K562 (cell line): ENCODE results near the gene FOXJ1. TPM values are rescaled to one million over a fixed set of nuclear protein-coding genes. Genes with fewer than 3 reads are reported as not detected.
A peak's percentile ranks its signal among the peaks of the same experiment; 100 is the strongest.

Source experiments
- BACH1 ChIP-seq: fragments of 200-800 bp; sonication (Bioruptor generic); IDR thresholded peaks from 2 replicates; pipeline ENCODE4 v1.6.1; 2016; ENCODE audit warnings: missing genetic modification characterization, missing compliant biosample characterization
- C11orf30 ChIP-seq: fragments of 450-650 bp; IDR thresholded peaks from 2 replicates; pipeline ENCODE4 v1.6.1; 2016; ENCODE audit warnings: low read depth, mild to moderate bottlenecking
- CCNT2 ChIP-seq: IDR thresholded peaks from 2 replicates; pipeline ENCODE4 v1.6.1; 2011; ENCODE audit warnings: borderline replicate concordance, low read depth, mild to moderate bottlenecking, moderate library complexity, mixed read lengths, low read length; ENCODE audit not compliant: insufficient read length; ENCODE audit errors: extremely low read depth
- CTCF ChIP-seq, 3 experiments: IDR thresholded peaks in 2 of 3; conservative IDR thresholded peaks in 1 of 3; 2 replicates each; pipeline ENCODE4 v1.5.1; 2011 to 2012; ENCODE audit warnings: low read length in 3 of 3, mild to moderate bottlenecking in 3 of 3, control low read depth in 2 of 3, improper control_type of control experiment in 1 of 3, inconsistent platforms in 1 of 3, low read depth in 1 of 3, mixed read lengths in 1 of 3, moderate library complexity in 1 of 3; ENCODE audit not compliant: insufficient read depth in 2 of 3
- EGR1 ChIP-seq: fragments of 450-650 bp; conservative IDR thresholded peaks from 2 replicates; pipeline ENCODE4 v1.6.1; 2017; ENCODE audit warnings: mild to moderate bottlenecking
- EP300 ChIP-seq: IDR thresholded peaks from 2 replicates; pipeline ENCODE4 v1.6.1; 2012; ENCODE audit warnings: low read length, improper control_type of control experiment
- GATAD2A ChIP-seq: fragments of 450-650 bp; IDR thresholded peaks from 2 replicates; pipeline ENCODE4 v1.6.1; 2017
- HIVEP1 ChIP-seq: fragments of 250-450 bp; sonication (Bioruptor Pico); IDR thresholded peaks from 2 replicates; pipeline ENCODE4 v1.4.0; 2020; ENCODE audit warnings: mild to moderate bottlenecking
- JUN ChIP-seq, 2 experiments: sonication (generic) in 1 of 2; formaldehyde crosslinking in 1 of 2; IDR thresholded peaks; 2 replicates each; pipeline versions ENCODE4 v1.6.1 to v1.8.0; 2012 to 2022; ENCODE audit warnings: borderline replicate concordance in 2 of 2, mild to moderate bottlenecking in 2 of 2, improper control_type of control experiment in 1 of 2, low read depth in 1 of 2, low read length in 1 of 2, missing genetic modification reagents in 1 of 2
- KLF10 ChIP-seq: fragments of 250-450 bp; sonication (Bioruptor Pico); IDR thresholded peaks from 2 replicates; pipeline ENCODE4 v1.6.1; 2021; ENCODE audit warnings: matching md5 sums
- MAFG ChIP-seq: fragments of 450-650 bp; conservative IDR thresholded peaks from 2 replicates; pipeline ENCODE4 v1.6.1; 2016; ENCODE audit warnings: missing genetic modification characterization, missing compliant biosample characterization
- NFE2L1 ChIP-seq: fragments of 450-650 bp; IDR thresholded peaks from 2 replicates; pipeline ENCODE4 v1.6.1; 2016; ENCODE audit warnings: missing genetic modification characterization, low read depth, mild to moderate bottlenecking, missing compliant biosample characterization, moderate library complexity, borderline replicate concordance
- NR4A1 ChIP-seq, 2 experiments: fragments of 250-450 bp in 1 of 2; fragments of 450-650 bp in 1 of 2; sonication (Bioruptor Pico) in 1 of 2; IDR thresholded peaks; 2 replicates each; pipeline versions ENCODE4 v1.4.0 to v1.6.1; 2016 to 2020; ENCODE audit warnings: mild to moderate bottlenecking in 2 of 2, missing compliant biosample characterization in 1 of 2, missing genetic modification characterization in 1 of 2, moderate library complexity in 1 of 2
- PTRF ChIP-seq: fragments of 450-650 bp; IDR thresholded peaks from 2 replicates; pipeline ENCODE4 v1.6.1; 2016; ENCODE audit warnings: mild to moderate bottlenecking, missing genetic modification characterization, missing compliant biosample characterization
- SAFB ChIP-seq: fragments of 200-400 bp; formaldehyde crosslinking; IDR thresholded peaks from 2 replicates; pipeline ENCODE4 v1.6.1; 2017; ENCODE audit warnings: low read depth, low read length, borderline replicate concordance
- SMAD3 ChIP-seq: fragments of 450-650 bp; formaldehyde crosslinking; conservative IDR thresholded peaks from 2 replicates; pipeline ENCODE4 v1.4.0; 2020; ENCODE audit warnings: mild to moderate bottlenecking
- SMARCE1 ChIP-seq: fragments of 450-650 bp; IDR thresholded peaks from 2 replicates; pipeline ENCODE4 v1.7.1; 2016; ENCODE audit warnings: mild to moderate bottlenecking
- SPI1 ChIP-seq: IDR thresholded peaks from 2 replicates; pipeline ENCODE4 v1.6.1; 2011; ENCODE audit warnings: low read depth, low read length, control low read depth, borderline replicate concordance
- TAF15 ChIP-seq: fragments of 200-400 bp; formaldehyde crosslinking; IDR thresholded peaks from 2 replicates; pipeline ENCODE4 v1.6.1; 2017; ENCODE audit warnings: mild to moderate bottlenecking, low read depth, low read length, moderate library complexity
- TAF9B ChIP-seq: fragments of 450-650 bp; IDR thresholded peaks from 2 replicates; pipeline ENCODE4 v1.6.1; 2018; ENCODE audit warnings: mild to moderate bottlenecking; ENCODE audit not compliant: partially characterized antibody
- TCF15 ChIP-seq: fragments of 250-450 bp; sonication (Bioruptor Pico); IDR thresholded peaks from 2 replicates; pipeline ENCODE4 v1.8.0; 2022; ENCODE audit warnings: moderate library complexity, mild to moderate bottlenecking, inconsistent platforms
- TEAD2 ChIP-seq: fragments of 450-650 bp; IDR thresholded peaks from 2 replicates; pipeline ENCODE4 v1.6.1; 2016; ENCODE audit warnings: missing genetic modification characterization, control low read depth, missing compliant biosample characterization
- THRAP3 ChIP-seq: fragments of 450-650 bp; IDR thresholded peaks from 2 replicates; pipeline ENCODE4 v1.6.1; 2016; ENCODE audit warnings: mild to moderate bottlenecking, inconsistent platforms, borderline replicate concordance
- ZBTB34 ChIP-seq: fragments of 250-450 bp; sonication (Bioruptor Pico); IDR thresholded peaks from 2 replicates; pipeline ENCODE4 v1.8.0; 2021; ENCODE audit warnings: mild to moderate bottlenecking, moderate library complexity
- ZC3H8 ChIP-seq: fragments of 450-650 bp; IDR thresholded peaks from 2 replicates; pipeline ENCODE4 v1.6.1; 2017
- ZKSCAN3 ChIP-seq: fragments of 250-450 bp; sonication (Bioruptor Pico); IDR thresholded peaks from 2 replicates; pipeline ENCODE4 v1.4.0; 2020
- ZNF707 ChIP-seq: fragments of 250-450 bp; sonication (Bioruptor Pico); conservative IDR thresholded peaks from 2 replicates; pipeline ENCODE4 v1.8.0; 2022; ENCODE audit warnings: inconsistent platforms, mild to moderate bottlenecking, moderate library complexity
- polyA plus RNA-seq, 8 experiments: library from polyadenylated mRNA; depleted of rRNA in 4 of 8; stranded (reverse) in 5 of 8; unstranded in 3 of 8; fragments of >200 nt; fragmentation: Nextera tagmentation in 2 of 8; fragmentation: Illumina TruSeq in 1 of 8; extraction: Ambion mirVana in 2 of 8; extraction: Trizol in 1 of 8; gene quantifications; 2 replicates each; pipeline versions ENCODE4 v1.2.1 to v1.2.3, GENCODE V29; 2011 to 2014; ENCODE audit warnings: inconsistent platforms in 1 of 8, missing spikeins in 1 of 8
- total RNA-seq, 7 experiments: library from RNA; depleted of rRNA in 6 of 7; stranded (reverse); fragments of >200 nt in 6 of 7; fragmentation: Illumina TruSeq in 2 of 7; extraction: Trizol in 2 of 7; gene quantifications; 2 replicates each; pipeline versions ENCODE4 v1.2.1 to v1.2.3, GENCODE V29; 2011 to 2021; ENCODE audit warnings: low replicate concordance in 1 of 7

The FOXJ1 gene
- total and polyA plus RNA-seq, 9 of the 15 experiments (the other 6 are each of a cell fraction or from before 2014, with no cell fraction given) = 0.07 TPM; not detected in 8

DNA sequence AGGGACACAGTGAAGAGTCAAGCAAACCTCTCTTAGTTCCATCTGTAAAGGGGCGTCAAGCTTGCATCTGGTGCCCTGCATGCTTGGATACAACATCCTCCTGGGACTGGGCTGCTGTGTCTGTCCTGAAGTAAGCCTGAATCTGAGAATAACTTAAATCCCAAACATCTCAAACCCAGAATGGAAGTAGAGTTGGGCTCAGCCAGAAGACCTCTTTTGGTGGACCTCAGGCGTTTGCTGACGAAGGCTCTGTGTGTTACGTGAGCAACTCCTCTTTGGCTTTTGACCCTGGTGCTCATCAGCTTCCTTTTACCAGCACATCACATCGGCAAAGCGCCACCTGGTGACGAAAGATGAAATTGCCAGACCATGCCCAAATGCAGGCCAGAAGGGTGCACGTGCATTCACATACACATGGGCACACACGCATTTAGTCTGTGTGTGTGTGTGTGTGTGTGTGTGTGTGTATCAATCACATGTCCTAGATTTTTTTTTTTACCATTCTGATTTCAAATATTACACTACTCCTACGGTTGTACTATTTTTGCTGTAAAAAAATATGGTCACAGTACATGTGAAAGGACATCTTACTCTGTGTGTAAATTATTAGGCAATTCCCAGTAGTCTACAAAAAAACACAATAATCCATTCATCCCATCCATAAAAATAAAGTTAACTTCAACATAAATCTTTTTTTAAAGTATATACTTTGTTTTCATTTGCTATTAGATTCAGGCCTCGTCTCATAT is 41.1 kb upstream of the FOXJ1 start (continued):
- no peak for TF ChIP-seq BACH1
- no peak for TF ChIP-seq SMARCE1
- no peak for TF ChIP-seq SMAD3
- TF ChIP-seq SAFB = no peak
- no peak for TF ChIP-seq C11orf30
- TF ChIP-seq MAFG (tag) = no peak
- peak; percentile 33; the same call in 1 of the 2 replicates for TF ChIP-seq TEAD2 (tag)
- no peak for TF ChIP-seq EGR1
- no peak for TF ChIP-seq CCNT2
- no peak for TF ChIP-seq ZNF707 (CRISPR knock-in tag)
- peak; percentile 80 to 93 (median 86) for TF ChIP-seq CTCF (IDR thresholded peaks at IDR 0.05 in 2 of 3, conservative IDR thresholded peaks at IDR 0.05 in 1 of 3; ENCODE audit: insufficient read depth in 2 of 3, low read depth in 1 of 3, low read length in 3 of 3)
- no peak for TF ChIP-seq ZKSCAN3 (CRISPR knock-in tag)
- TF ChIP-seq ZBTB34 (CRISPR knock-in tag) = no peak
- TF ChIP-seq PTRF (tag) = no peak
- TF ChIP-seq TCF15 (CRISPR knock-in tag) = no peak
- no peak for TF ChIP-seq THRAP3
- no peak for TF ChIP-seq KLF10
- TF ChIP-seq JUN (IDR thresholded peaks at IDR 0.05; ENCODE audit: borderline replicate concordance, low read depth, low read length) = no peak
- no peak for TF ChIP-seq JUN (CRISPR knock-in tag; IDR thresholded peaks at IDR 0.05; ENCODE audit: borderline replicate concordance)
- TF ChIP-seq SPI1 = no peak
- TF ChIP-seq EP300 = no peak
- no peak for TF ChIP-seq NR4A1 (CRISPR knock-in tag; IDR thresholded peaks at IDR 0.05)
- no peak for TF ChIP-seq NR4A1 (tag; IDR thresholded peaks at IDR 0.05)
- TF ChIP-seq HIVEP1 = no peak
- no peak for TF ChIP-seq NFE2L1 (tag)
- no peak for TF ChIP-seq ZC3H8
- no peak for TF ChIP-seq TAF15
- TF ChIP-seq GATAD2A = no peak
- no peak for TF ChIP-seq TAF9B
